ENCODE results near the gene GHRL. TPM values are rescaled to one million over a fixed set of nuclear protein-coding genes. Genes with fewer than 3 reads are reported as not detected.
A peak's percentile ranks its signal among the peaks of the same experiment; 100 is the strongest.
"Not testable (repeated sequence)": the region's sequence is repeated elsewhere in the genome, so short reads cannot be mapped to it uniquely, and the experiment has no call there.

The GHRL gene
- total and polyA plus RNA-seq, 5 experiments from 2014 or later, result 0.22 to 3.2 (median 1.3) TPM; not detected in 1

DNA sequence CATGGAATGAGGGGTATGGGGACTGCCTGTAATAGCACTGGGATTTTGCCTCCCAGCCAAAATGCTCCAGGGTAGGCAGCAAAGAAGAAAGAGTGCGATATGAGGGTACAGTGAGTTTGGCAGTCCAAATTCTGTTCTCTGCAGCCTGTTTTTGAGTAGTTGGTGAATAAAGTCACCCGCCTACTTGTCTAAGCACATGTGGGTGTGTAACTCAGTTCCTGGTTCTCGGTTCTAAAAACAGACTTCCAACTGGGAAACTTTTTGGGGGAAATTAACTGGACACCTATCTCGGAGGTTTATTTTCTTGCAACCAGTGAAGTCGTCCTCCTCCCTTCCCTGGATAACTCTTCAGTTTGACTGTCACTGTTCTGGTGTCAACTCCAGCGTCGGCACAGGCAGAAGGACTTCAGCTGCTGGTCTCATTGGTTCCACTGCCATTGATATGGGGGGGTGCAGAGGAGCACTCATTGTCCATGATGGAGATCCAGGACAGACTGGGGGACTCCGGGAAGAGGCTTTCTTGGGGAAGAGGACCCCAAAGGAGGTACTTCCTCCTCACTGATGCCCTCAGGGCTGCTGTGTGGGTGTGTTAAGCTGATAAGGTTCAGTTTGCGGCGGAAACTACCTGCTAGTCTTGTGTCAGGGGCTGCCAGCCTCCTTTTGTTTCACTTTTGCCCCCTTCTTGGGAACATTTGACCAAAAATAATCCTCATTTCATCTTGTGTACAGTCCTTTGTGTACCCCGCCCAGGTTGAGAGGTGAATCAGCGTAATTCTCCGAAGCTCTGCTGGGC, 13.2 kb downstream of the GHRL start:
- Mint-ChIP-seq H3K4me1 (peaks cover 13 to 34% (median 23%) of the 10 kb centered on the region in 4 donors), H3K36me3 (peaks cover 0 to 83% (median 1%) of the 10 kb centered on the region in 3 donors), H3K27me3 (no peaks in the 10 kb centered on the region), H3K9me3 (no peaks in the 10 kb centered on the region), H3K4me3 (no peak overlapping the region), H3K27ac (peak overlapping the region in 5 of 10 donors; percentile 28 to 71 (median 38))
- POLR2A ChIA-PET, result no interaction called here
- no peak for ATAC-seq
- DNase-seq, result no peak

- no peak for ATAC-seq
- DNase-seq, result no peak
- Mint-ChIP-seq H3K27me3 (no peaks in the 10 kb centered on the region), H3K9me3 (no peaks in the 10 kb centered on the region), H3K27ac (peak overlapping the region in 3 of 10 donors; percentile 59 to 85 (median 76)), H3K4me3 (no peak overlapping the region), H3K4me1 (peaks cover 20 to 34% (median 25%) of the 10 kb centered on the region in 4 donors), H3K36me3 (peaks cover 0 to 87% (median 1%) of the 10 kb centered on the region in 3 donors)
- POLR2A ChIA-PET, result no interaction called here
Observed at GRCh38 chr3:10278501-10278900, 14.2 kb downstream of the GHRL start.

- H3K4me1 Mint-ChIP-seq, result peaks cover 27 to 42% (median 32%) of the 10 kb centered on the region in 4 donors
- no peaks in the 10 kb centered on the region for H3K9me3 Mint-ChIP-seq
- no peak overlapping the region for H3K4me3 Mint-ChIP-seq
- H3K27ac Mint-ChIP-seq, result peak overlapping the region in 6 of 10 donors; percentile 8 to 85 (median 36)
- DNase-seq (no peak), ATAC-seq (no peak)
- peaks cover 0 to 90% (median 3%) of the 10 kb centered on the region in 3 donors for H3K36me3 Mint-ChIP-seq
- no peaks in the 10 kb centered on the region for H3K27me3 Mint-ChIP-seq
- POLR2A ChIA-PET, result interaction anchor here (0.6 kb wide), 1 partner anchor 36 kb away, joined by 3 read pairs; no protein-coding TSS in a partner anchor
Observed at GRCh38 chr3:10277115-10277625, 15.6 kb downstream of the GHRL start.

GRCh38 chr3:10274601-10275000, 18.1 kb downstream of the GHRL start:
- Mint-ChIP-seq H3K27ac (peak overlapping the region in 9 of 10 donors; percentile 53 to 92 (median 84)), H3K27me3 (no peaks in the 10 kb centered on the region), H3K9me3 (no peaks in the 10 kb centered on the region), H3K4me3 (peak overlapping the region in 9 of 10 donors; percentile 8 to 61 (median 50)), H3K36me3 (peaks cover 0 to 94% (median 8%) of the 10 kb centered on the region in 3 donors), H3K4me1 (peaks cover 32 to 64% (median 43%) of the 10 kb centered on the region in 4 donors)
- ATAC-seq (no peak), DNase-seq (no peak)
- POLR2A ChIA-PET, result interaction anchor here (0.6 to 1.3 kb wide), 4 partner anchors 9 to 285 kb away, joined by 3 to 6 read pairs (median 4); no protein-coding TSS in a partner anchor

DNA sequence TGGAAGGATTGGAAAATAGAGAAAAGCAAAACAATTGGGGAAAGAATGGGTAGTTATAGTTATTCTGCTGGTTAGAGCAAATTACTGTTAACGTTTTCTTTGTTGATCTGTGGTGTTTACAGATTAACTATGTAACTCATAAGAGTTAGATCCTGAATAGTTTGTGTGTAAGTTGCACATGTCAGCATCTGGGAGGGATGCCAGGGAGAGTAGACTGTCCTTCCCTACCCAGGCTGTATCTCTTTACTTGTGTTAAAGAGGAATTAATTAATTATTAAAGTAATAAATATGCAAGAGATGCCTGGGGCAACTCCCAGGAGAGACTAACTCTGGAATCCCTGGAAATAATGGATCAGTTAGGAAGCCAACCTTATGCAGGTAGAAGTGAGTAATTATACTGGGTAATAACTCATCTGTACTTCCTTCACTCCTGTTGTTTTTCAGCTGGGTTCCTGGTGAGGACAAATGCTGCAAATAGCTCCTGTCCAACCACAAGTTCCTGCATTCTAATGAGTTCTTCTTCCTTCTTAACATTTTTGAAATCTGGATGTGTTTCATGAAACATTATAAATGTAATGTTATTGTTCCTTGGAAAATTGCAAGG, 18.9 kb downstream of the GHRL start:
- no peaks in the 10 kb centered on the region for H3K27me3 Mint-ChIP-seq
- H3K4me1 Mint-ChIP-seq, result peaks cover 32 to 71% (median 48%) of the 10 kb centered on the region in 4 donors
- peak overlapping the region in 9 of 10 donors; percentile 44 to 92 (median 84) for H3K27ac Mint-ChIP-seq
- ATAC-seq, result no peak
- H3K4me3 Mint-ChIP-seq, result peak overlapping the region; percentile 34 to 80 (median 58)
- POLR2A ChIA-PET, result interaction anchor here (0.6 to 1.3 kb wide), 3 partner anchors 9 to 129 kb away, joined by 3 to 6 read pairs (median 4); no protein-coding TSS in a partner anchor
- H3K36me3 Mint-ChIP-seq, result peaks cover 0 to 94% (median 8%) of the 10 kb centered on the region in 3 donors
- DNase-seq, result no peak
- no peaks in the 10 kb centered on the region for H3K9me3 Mint-ChIP-seq

- peaks cover 0 to 94% (median 8%) of the 10 kb centered on the region in 3 donors for H3K36me3 Mint-ChIP-seq
- DNase-seq (no peak), ATAC-seq (no peak)
- POLR2A ChIA-PET, result interaction anchor here (0.6 kb wide), 2 partner anchors 13 to 73 kb away, joined by 4 read pairs; no protein-coding TSS in a partner anchor
- no peaks in the 10 kb centered on the region for H3K9me3 Mint-ChIP-seq
- peak overlapping the region; percentile 34 to 80 (median 58) for H3K4me3 Mint-ChIP-seq
- peak overlapping the region; percentile 44 to 92 (median 74) for H3K27ac Mint-ChIP-seq
- peaks cover 35 to 76% (median 55%) of the 10 kb centered on the region in 4 donors for H3K4me1 Mint-ChIP-seq
- no peaks in the 10 kb centered on the region for H3K27me3 Mint-ChIP-seq
Observed at GRCh38 chr3:10272977-10273376, 19.8 kb downstream of the GHRL start.

DNA sequence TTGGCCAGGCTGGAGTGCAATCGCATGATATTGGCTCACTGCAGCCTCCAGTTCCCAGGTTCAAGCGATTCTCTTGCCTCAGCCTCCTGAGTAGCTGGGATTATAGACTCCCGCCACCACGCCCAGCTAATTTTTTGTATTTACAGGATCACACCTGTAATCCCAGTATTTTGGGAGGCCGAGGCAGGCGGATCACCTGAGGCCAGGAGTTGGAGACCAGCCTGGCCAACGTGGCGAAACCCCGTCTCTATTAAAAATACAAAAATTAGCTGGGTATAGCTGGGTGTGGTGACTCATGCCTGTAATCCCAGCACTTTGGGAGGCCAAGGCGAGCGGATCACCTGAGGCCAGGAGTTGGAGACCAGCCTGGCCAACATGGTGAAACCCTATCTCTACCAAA, 20.3 kb downstream of the GHRL start:
- Mint-ChIP-seq H3K4me1 (peaks cover 36 to 75% (median 59%) of the 10 kb centered on the region in 4 donors), H3K36me3 (peaks cover 0 to 94% (median 8%) of the 10 kb centered on the region in 3 donors), H3K4me3 (peak overlapping the region in 6 of 10 donors; percentile 31 to 80 (median 53)), H3K27ac (peak overlapping the region in 2 of 10 donors; percentile 74 to 92)
- DNase-seq, H3K27me3 Mint-ChIP-seq, ATAC-seq, H3K9me3 Mint-ChIP-seq: not testable (repeated sequence)
- POLR2A ChIA-PET, result interaction anchor here (0.6 to 0.8 kb wide), 3 partner anchors 9 to 73 kb away, joined by 3 to 4 read pairs (median 4); no protein-coding TSS in a partner anchor

- Mint-ChIP-seq H3K4me3 (no peak overlapping the region), H3K9me3 (no peaks in the 10 kb centered on the region), H3K27me3 (no peaks in the 10 kb centered on the region), H3K27ac (peak overlapping the region in 4 of 10 donors; percentile 13 to 76 (median 34)), H3K4me1 (peaks cover 36 to 84% (median 76%) of the 10 kb centered on the region in 4 donors), H3K36me3 (peaks cover 0 to 91% (median 8%) of the 10 kb centered on the region in 3 donors)
- ATAC-seq, result no peak
- POLR2A ChIA-PET, result no interaction called here
- DNase-seq, result no peak
Observed at GRCh38 chr3:10269443-10269842, 23.3 kb downstream of the GHRL start.

DNA sequence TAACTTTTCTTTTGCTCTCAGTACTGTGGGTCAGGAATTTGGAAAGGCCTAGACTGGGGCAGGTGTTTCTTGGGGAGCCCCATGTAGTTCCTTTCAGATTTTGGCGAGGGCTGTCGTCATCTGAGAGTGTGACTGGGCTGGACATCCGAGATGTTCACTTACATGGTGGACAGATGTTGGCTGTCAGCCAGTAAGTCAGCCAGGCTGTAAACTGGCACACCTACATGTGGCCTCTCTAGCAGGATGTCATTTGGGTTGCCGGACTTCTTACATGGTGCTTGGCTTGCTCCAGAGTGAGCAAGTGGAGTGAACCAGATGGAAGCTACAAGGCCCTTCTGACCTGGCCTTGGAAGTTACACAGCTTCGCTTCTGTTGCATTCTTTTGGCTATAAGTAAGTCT, 23.8 kb downstream of the GHRL start:
- DNase-seq, result no peak
- H3K4me3 Mint-ChIP-seq, result peak overlapping the region in 2 of 10 donors; percentile 28 to 41
- peak overlapping the region in 8 of 10 donors; percentile 13 to 82 (median 48) for H3K27ac Mint-ChIP-seq
- no peaks in the 10 kb centered on the region for H3K27me3 Mint-ChIP-seq
- POLR2A ChIA-PET, result no interaction called here
- H3K4me1 Mint-ChIP-seq, result peaks cover 35 to 83% (median 76%) of the 10 kb centered on the region in 4 donors
- H3K36me3 Mint-ChIP-seq, result peaks cover 0 to 89% (median 9%) of the 10 kb centered on the region in 3 donors
- ATAC-seq, result no peak
- no peaks in the 10 kb centered on the region for H3K9me3 Mint-ChIP-seq

- no peaks in the 10 kb centered on the region for H3K27me3 Mint-ChIP-seq
- H3K36me3 Mint-ChIP-seq, result peaks cover 0 to 87% (median 12%) of the 10 kb centered on the region in 3 donors
- DNase-seq, result no peak
- ATAC-seq, result no peak
- H3K9me3 Mint-ChIP-seq, result no peaks in the 10 kb centered on the region
- H3K4me3 Mint-ChIP-seq, result no peak overlapping the region
- H3K4me1 Mint-ChIP-seq, result peaks cover 35 to 84% (median 76%) of the 10 kb centered on the region in 4 donors
- POLR2A ChIA-PET, result no interaction called here
- H3K27ac Mint-ChIP-seq, result peak overlapping the region in 3 of 10 donors; percentile 13 to 40 (median 15)
Observed at GRCh38 chr3:10268116-10268515, 24.6 kb downstream of the GHRL start.

GRCh38 chr3:10266936-10267335, 25.8 kb downstream of the GHRL start:
- Mint-ChIP-seq H3K4me1 (peaks cover 37 to 89% (median 80%) of the 10 kb centered on the region in 4 donors), H3K36me3 (peaks cover 0 to 87% (median 9%) of the 10 kb centered on the region in 3 donors), H3K27ac (peak overlapping the region in 6 of 10 donors; percentile 13 to 39 (median 25)), H3K4me3 (peak overlapping the region in 7 of 10 donors; percentile 3 to 58 (median 34))
- ATAC-seq, POLR2A ChIA-PET, H3K27me3 Mint-ChIP-seq, DNase-seq, H3K9me3 Mint-ChIP-seq: not testable (repeated sequence)

GRCh38 chr3:10265833-10266232, 26.9 kb downstream of the GHRL start:
- no peaks in the 10 kb centered on the region for H3K9me3 Mint-ChIP-seq
- POLR2A ChIA-PET, result interaction anchor here (0.6 to 1.0 kb wide), 3 partner anchors 18 to 171 kb away, joined by 3 to 5 read pairs (median 3); partner anchors contain the start of gene TATDN2
- DNase-seq (no peak), ATAC-seq (no peak)
- H3K27me3 Mint-ChIP-seq, result no peaks in the 10 kb centered on the region
- peak overlapping the region; percentile 45 to 85 (median 70) for H3K27ac Mint-ChIP-seq
- H3K4me1 Mint-ChIP-seq, result peaks cover 45 to 90% (median 84%) of the 10 kb centered on the region in 4 donors
- H3K36me3 Mint-ChIP-seq, result peaks cover 0 to 87% (median 10%) of the 10 kb centered on the region in 3 donors
- peak overlapping the region in 9 of 10 donors; percentile 31 to 67 (median 50) for H3K4me3 Mint-ChIP-seq
